GM18517 (cell line): Measurements from ENCODE around the gene ZC3H7B.
A peak's percentile ranks its signal among the peaks of the same experiment; 100 is the strongest.
"Not testable (repeated sequence)": the region's sequence is repeated elsewhere in the genome, so short reads cannot be mapped to it uniquely, and the experiment has no call there.

Source experiments
- ATAC-seq: cut with Tn5 transposase; IDR thresholded peaks from one replicate; pipeline ENCODE4 v1.9.1; 2021; ENCODE audit warnings: mild to moderate bottlenecking, moderate library complexity; ENCODE audit not compliant: unreplicated experiment

ZC3H7B gene

DNA sequence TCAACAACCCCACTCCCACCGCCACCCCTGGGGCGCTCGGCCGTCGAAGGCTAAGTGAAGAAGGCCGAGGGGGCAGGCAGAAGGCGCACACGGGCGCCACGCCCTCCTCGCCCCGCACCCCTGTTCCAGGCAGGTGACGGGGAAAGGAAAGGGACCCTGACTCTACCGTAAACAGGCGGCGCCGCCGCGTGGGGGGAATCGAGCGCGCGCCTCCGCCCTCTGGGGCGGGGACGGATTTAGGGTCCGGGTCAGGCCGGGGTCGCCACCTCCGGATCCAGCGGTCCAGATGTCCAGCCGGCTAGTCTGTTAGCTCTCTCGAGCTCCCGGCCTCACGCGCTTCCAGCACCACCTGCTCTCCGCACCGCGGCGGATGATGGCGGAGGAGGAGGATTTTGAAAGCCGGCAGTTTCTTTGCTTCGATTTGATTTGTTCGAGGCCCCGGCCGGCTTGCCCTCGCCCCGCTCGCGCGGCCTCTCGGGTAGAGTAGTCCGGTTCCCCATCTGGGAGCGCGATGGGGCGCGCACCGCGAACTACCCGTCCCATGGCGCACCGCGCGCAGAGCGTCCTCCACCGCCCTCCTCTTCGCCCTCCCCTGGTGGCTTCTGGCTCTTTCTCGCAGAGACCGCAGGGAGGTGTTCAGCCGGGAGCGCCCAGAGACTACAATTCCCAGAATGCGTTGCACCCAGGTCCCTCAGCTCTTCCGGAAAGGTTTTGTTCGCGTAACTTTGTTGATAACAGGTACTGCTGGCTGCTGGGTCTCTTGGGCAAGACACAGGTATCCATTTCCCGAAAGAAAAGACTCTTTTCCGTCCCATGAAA is 15.3 kb upstream of the ZC3H7B start, which contains the start of gene RANGAP1:
Gene RANGAP1, minus strand, starts transcription at position 368 of the 819 bp plus-strand sequence. CDS start 5,143 bp downstream, outside the sequence.
- peak; percentile 87 for ATAC-seq

DNA sequence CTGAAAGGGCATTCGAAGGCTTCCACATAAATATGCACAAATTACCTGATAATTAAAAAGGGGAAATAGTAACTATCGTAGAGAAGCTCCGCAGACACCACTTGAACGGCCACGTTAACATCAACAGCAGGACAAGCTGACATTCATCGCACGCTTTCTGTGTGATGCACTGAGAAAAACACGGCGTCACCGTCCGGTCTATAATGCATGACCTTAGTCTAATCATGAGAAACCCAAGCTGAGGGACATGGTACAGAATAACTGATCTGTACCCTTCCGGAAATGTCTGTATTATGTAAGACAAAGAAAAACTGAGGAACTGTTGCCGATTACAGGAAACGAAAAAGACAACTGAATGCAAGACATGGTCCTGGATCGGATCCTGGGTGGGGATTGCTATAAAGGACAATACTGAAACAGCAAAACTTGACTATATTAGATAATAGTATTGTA is 14.7 kb upstream of the ZC3H7B start:
- peak; percentile 22 for ATAC-seq

DNA sequence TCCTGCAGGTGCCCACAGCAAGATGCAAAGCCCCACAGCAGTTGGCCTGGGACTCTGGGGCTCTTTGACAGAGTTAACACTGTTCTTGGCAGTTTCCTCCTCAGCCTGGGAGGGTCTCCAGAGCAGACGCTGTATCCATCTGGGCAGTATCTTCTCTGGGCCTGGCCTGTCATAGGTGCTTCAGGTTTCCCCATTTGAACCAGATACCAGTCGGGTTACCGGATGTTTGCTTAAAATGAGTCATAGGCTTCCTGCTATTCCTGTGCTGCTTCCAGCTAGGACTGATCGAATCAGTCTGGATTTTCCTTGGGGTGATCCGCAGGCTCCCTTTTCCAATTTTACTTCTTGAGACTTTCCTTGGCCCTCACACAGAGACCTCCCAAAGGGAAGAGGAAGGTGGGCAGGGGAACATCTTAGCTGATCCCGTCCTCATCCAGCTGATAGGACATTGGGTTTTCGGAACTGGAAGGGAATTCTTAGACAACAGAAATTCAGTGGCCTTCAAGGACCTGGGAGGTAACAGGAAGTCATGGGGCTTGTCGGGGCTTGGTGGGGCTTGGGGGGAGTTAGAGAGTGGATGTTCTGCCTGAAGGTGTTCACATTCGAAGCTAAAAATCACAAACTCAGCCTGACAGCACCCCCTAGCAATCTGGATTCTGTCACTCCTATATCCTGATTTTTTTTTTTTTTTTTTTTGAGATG is 12.9 kb upstream of the ZC3H7B start:
- ATAC-seq, result no peak

DNA sequence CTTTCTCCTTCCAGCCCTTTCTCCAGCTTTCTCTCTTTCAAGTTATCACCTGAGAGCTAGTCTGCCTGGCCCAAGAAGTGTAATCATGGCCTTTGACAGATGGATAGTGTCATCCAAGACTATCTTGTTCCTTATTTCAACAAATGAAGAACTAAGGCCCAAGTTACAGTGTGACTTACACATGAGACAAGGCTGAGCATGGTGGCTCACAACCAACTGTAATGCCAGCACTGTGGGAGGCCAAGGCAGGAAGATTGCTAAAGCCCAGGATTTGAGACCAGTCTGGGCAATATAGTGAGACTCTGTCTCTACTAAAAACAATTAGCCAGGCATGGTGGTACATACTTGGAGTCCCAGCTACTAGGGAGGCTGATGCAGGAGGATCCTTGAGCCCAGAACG is 11.7 kb upstream of the ZC3H7B start:
- ATAC-seq, result no peak

DNA sequence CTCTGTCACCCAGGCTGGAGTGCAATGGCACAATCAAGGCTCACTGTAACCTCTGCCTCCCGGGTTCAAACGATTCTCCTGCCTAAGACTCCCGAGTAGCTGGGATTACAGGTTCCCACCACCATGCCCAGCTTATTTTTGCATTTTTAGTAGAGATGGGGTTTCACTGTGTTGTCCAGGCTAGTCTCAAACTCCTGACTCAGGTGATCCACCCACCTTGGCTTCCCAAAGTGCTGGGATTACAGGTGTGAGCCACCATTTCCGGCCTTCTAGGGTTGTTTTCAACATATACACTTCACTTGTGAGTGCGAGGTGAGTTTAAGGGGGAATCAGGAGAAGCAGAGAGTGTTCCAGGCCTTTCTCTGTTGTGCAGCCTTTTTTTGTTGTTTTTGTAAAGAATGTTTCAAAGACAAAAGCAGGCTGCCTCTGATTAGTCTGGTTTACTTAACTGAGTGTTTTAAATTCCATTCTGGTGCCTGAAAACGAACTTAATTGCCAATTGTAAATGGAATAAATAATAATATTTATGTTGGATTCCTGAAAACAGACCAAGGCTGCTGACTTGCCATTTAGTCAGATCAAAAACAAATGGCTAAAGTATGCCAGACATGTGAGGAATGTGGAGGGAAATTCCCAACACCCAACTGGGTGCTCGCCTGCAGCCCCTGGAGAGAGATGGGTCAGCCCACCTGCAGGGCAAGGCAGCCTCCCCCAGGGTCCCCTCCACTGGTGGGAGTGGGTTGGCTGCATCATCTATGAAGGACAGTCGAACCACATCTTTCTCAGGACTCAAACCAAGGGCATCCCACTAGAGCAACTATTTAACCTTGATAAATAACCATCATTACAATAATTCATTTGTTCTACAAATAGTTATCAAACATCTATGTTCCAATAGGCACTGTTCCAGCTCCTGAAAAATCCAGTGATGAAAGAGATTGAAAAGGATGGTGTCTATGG is 10.8 kb upstream of the ZC3H7B start:
- no peak for ATAC-seq

DNA sequence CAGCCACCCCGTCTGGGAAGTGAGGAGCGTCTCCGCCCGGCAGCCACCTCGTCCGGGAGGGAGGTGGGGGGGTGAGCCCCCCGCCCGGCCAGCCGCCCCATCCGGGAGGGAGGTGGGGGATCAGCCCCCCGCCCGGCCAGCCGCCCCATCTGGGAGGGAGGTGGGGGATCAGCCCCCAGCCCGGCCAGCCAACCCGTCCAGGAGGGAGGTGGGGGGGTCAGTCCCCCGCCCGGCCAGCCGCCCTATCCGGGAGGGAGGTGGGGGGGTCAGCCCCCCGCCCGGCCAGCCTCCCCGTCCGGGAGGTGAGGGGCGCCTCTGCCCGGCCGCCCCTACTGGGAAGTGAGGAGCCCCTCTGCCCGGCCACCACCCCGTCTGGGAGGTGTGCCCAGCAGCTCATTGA is 6.5 kb upstream of the ZC3H7B start:
- ATAC-seq, result not testable (repeated sequence)

DNA sequence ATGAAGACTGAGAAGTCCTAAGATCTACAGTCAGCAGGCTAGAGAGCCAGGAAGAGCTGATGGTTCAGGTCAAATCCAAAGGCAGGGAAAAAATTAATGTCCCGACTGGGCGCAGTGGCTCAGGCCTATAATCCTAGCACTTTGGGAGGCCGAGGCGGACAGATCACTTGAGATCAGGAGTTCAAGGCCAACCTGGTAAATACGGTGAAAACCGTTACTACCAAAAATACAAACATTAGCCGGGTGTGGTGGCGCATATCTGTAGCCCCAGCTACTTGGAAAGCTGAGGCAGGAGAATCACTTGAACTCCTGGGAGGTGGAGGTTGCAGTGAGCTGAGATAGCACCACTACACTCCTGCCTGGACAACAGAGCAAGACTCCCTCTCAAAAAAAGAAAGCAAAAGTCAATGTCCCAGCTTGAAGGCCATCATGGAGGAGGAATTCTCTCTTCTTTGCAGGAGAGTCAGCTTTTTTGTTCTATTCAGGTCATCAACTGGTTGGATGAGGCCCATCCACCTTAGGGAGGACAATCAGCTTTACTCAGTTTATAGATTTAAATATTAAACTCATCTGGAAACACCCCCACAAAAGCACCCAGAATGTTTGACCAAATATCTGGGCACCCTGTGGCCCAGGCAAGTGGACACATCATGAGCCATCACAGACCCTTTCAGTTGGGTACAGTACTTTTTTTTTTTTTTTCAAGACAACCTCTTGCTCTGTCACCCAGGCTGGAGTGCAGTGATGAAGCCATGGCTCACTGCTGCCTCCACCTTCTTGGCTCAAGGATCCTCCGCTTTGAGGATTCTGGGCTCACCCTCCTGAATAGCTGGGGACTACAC is 4.3 kb upstream of the ZC3H7B start:
- no peak for ATAC-seq

DNA sequence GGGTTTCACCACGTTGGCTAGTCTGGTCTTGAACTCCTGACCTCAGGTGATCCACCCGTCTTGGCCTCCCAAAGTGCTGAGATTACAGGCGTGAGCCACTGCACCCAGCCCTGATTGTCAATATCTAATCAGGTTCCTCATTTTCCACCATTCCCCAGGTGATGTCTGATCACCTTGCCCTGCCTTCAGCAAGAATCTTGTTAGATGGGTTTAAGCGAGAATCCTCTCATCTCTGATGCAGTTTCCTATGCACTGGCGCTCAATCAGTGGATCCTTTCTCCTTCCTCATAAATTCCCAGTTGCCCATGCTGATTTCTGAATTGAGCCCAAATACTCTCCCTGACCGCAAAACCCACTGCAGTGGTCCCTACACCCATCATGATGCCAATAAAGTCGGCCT is 664 bp upstream of the ZC3H7B start:
- no peak for ATAC-seq

DNA sequence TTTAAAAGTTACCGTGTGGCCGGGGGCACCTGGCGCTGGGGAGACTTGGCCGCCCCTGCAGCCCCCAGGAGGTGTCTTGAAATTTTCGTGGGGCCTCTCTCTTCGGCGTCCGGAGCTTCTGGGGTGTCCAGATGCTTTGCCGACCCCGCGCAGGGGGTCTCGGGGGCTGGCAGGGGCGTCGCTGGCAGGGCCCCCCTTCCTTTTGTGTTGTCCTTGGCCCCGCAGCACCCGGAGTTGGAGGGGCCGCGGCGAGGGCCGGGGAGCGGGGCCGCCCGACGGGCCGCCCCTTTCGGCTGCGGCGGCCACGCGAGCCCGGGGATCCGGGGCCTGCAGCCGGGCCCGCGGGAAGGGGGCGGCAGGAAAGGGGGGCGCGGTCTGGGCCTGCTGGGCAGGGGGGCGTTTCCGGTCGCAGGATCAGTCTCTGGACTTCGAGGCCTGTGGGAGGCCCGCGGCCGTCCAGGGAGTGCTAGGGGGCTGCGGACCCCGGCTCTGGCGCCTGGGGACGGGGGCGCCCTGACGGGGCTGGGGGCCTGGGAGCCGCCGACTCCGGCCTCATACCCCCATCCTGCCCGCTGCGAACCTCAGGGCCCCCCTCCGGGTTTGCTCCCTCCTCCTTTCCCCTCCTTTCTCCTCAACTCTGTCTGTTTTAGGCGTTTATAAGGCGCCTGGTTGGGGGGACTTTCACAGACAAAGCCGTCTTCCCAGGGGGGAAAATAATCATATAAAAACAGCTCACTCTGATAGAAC is 869 bp downstream of the ZC3H7B start:
- ATAC-seq, result no peak

DNA sequence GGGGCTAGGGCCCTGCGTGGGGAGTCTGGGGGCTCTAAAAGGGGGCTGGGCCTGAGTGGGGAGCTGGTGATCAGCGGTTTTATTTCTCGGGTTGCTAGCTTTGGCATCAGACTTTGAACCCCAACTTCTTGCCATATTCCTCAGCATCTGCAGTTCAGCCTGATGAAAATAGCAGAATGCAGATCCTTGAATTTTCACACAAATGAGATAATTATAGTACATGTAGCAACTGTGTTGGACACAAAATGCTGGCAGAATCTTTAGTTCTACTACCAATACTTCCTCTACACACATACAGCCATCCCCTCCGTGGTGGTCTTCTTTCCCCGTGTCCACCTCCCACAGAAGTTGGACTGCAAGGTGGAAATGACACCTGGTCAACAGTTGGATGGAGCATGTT is 1.5 kb downstream of the ZC3H7B start:
- ATAC-seq, result no peak

DNA sequence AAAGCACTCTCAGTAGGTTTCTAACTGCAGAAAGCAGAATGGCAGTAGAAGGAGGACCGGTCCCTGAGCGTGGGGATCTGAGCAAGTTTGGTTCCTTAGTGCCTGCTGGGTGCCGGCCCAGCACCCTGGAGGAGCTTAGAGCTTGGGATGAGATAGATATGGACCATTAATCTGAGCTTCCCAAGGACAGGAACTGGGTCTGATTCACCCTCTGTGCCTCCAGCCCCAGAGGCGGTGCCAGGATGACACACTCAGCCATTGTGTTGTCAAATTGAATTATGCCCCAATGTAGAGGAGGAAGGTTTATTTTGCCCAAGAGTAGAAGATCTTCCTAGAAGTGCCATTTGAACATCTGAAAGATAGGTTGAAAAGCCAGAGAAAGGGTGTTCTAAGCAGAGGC is 4.3 kb downstream of the ZC3H7B start:
- no peak for ATAC-seq

DNA sequence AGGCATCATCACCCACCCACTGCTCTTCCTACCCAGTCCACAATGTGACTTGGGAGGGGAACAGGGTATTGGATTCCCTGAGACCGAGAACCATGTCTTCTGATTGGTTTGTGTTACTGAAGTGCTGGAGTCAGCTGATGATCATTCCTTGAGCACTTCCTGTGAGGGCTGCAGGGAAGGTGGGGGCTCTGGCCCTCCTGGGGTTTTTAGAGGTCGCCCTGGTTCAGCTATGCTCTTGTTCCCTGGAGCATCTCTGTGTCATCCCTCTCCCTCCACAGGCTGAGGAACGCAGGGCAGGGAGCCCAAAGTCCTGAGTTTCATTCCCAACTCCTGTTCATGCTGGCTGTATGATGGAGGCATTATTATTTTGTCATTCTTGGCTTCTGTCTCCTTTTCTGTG is 6.7 kb downstream of the ZC3H7B start:
- no peak for ATAC-seq

DNA sequence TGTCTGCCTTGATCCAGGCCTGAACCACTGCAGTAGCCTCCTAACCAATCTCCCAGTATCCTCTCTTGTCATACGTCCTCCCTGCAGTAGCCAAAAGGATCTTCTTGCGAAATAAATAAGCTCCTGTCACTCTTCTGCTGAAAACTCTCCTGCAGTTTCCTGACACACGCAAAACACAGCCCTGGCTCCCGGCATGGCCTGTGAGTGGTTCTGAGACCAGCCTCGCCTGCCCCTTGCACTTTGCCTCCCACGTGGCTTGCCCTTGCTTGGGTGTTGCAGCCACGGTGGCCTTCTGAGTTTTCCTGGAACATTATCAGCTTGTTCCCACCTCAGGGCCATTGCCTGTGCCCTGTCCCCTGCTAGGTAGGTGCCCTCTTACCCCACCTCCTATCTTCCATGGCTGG is 7.2 kb downstream of the ZC3H7B start:
- no peak for ATAC-seq

DNA sequence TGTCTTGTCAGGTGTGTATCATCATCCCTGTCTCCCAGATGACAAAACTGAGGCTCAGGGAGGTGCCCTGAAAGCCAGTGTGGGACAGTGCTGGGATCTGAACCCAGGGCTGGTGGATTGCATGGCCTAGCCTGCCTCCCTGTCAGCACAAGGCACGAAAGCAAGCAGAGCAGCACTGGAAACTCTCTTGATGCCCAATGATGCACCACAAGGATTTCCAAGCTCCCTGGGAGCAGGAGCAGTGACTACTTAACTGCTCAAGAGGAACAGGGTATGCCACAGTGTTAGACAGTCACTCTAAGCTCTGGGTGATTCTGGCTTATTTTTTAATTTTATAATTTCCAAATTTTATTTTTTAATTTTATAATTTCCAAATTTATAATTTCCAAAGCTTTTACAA is 9.0 kb downstream of the ZC3H7B start:
- no peak for ATAC-seq

DNA sequence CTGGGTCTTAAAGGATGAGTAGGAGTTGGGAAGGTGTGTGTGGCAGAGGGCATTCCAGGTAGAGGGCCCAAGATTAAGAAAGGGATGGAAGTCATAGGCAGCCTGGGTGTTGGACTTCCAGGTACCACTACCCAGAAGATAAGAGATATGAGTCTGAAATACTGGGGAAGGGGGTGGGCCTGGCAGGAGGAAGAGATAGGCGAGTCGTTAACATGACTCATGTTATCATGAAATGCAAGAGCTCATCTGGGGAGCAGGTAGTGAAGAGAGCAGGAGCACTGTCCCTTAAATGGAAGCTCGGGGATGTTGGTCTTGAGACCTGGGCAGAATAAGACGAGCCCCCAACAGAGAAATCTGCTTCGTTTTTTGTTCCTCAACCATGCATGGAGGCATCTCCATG is 10.2 kb downstream of the ZC3H7B start:
- no peak for ATAC-seq

DNA sequence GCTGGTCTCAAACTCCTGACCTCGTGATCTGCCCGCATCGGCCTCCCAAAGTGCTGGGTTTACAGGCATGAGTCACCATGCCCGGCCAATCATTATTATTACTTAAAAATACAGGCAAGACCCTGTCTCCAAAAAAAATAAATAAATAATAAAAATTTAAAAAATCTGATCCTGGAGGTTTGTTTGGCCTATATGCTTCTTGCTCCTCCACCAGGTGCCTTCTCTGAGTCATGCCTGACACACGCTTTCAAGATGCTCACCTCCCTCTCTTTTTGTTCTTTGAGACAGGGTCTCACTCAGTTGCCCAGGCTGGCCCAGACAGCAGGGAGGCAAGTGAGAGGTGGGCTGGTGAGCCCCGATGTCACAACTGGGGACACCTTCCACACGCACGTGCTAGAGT is 13.5 kb downstream of the ZC3H7B start:
- no peak for ATAC-seq

DNA sequence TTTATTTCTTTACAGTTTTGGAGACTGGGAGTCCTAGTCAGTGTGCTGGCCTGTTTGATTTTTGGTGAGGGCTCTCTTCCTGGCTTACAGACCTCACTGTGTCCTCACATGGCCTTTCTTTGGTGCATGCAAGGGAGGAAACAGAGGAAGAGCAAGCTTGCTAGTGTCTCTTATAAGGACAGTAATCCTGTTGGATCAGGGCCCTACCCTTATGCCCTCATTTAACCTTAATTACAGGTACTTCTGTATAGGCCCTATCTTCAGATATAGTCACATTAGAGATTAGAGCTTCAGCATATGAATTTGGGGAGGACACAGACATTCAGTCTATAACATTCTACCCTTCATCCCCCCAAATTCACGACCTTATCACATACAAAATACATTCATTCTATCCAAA is 14.3 kb downstream of the ZC3H7B start:
- no peak for ATAC-seq

DNA sequence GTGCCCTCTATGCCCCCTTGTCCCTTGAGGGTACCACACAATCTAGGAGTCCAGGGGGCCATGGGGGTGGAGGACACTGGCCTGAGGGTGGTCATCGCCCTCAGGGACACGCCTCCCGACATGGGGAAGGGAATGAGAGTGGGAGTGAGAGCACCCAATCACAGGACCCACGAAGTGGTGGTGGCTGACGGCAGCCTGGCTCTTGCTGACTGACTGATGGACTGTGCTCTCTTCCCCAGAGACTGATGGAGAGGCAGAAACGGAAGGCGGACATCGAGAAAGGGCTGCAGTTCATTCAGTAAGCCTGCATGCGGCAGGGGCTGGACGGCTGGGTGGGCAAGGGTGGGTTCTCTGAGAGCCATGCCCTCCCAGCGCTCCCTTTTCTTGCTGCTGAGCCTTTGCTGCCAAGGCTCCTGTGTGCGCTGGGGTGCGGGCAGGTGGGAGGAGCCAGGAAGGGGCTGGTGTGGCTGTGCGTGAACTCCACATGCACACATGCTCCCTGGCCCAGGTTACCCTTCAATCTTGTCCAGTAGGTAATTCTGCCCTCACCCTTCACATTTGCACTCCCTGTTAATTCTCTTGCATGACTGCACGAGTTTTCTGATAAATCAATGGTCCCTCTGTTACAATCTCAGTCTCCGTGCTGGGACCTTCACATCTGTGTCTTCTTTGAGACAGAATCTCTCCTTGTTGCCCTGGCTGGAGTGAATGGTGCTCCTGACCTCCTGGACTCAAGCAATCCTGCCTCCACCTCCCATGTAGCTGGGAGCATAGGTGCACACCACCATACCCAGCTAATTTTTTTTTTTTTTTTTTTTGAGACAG is 19.3 kb downstream of the ZC3H7B start:
- no peak for ATAC-seq
